Measurements from ENCODE around the gene HIF3A.

The HIF3A gene

GRCh38 chr19:46386996-46387712, 90.3 kb downstream of the HIF3A start:
- DNase-seq, result no peak

DNA sequence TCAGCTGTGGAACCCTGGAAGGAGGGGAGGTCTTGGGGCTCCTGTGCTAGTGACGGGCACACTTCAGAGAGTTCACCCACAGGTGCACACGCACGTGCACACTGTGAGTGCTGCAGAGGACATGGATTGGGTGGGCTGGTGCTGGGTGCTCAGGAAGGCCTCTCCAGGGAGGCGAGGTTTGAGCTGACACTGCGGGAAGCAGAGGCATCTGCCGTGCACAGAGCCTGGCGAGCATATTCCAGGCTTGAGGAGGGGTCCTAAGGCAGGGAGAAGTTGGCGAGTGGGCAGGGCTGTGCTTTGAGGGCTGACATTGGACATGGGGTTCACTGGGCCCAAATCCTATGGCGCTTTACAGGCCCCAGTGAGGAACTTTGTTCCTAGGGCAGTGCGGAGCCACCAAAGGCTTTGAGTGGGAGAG, 90.9 kb downstream of the HIF3A start:
- no peak for DNase-seq

DNA sequence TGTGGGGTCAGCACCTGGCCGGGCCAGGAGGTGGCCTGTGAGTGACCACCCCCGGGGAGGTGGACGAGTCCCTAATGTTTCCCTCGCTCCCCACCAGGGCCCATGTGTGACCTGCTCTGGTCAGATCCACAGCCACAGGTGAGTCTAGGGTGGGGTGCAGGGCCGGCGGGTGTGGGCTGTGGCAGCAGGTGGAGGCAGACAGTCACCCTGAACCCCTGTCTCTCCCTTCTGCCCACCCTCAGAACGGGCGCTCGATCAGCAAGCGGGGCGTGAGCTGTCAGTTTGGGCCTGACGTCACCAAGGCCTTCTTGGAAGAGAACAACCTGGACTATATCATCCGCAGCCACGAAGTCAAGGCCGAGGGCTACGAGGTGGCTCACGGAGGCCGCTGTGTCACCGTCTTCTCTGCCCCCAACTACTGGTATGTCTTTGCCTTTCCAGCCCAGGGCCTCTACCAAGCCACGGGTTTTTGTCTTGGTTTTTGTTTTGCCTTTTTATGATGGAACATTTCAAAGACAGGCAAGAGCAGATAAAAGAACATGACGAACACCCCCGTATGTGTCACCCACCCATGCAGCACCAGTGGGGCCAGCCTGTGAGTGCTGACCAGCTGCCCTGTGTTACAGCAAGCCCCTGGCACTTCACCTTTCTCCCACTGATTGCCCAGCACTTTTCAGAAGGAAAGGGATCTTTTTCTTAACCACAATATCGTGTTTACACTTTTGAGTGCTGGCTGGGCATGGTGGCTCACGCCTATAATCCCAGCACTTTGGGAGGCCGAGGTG, 91.7 kb downstream of the HIF3A start:
- no peak for DNase-seq

- no peak for DNase-seq
Observed at GRCh38 chr19:46390121-46390858, 93.4 kb downstream of the HIF3A start.

DNA sequence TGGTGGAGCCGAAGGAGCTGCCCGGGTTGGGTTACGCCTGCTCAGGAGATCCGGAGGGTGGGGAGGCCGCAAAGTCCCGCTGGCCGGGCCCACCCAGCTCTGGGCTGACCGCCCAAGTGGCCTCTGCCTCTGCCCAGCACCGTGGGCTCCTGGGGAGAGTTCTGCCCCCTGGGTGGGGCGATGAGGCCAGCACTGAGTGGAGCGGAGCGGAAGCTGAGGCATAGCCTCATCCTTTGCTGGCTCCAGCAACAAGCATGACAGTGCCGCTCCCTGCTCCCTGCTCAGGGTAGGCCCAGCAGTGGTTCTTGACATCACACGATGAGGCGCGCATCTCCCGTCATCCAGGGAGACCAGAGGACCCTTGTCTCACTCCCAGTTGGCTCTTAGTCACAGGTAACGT, 94.0 kb downstream of the HIF3A start:
- DNase-seq, result no peak

DNA sequence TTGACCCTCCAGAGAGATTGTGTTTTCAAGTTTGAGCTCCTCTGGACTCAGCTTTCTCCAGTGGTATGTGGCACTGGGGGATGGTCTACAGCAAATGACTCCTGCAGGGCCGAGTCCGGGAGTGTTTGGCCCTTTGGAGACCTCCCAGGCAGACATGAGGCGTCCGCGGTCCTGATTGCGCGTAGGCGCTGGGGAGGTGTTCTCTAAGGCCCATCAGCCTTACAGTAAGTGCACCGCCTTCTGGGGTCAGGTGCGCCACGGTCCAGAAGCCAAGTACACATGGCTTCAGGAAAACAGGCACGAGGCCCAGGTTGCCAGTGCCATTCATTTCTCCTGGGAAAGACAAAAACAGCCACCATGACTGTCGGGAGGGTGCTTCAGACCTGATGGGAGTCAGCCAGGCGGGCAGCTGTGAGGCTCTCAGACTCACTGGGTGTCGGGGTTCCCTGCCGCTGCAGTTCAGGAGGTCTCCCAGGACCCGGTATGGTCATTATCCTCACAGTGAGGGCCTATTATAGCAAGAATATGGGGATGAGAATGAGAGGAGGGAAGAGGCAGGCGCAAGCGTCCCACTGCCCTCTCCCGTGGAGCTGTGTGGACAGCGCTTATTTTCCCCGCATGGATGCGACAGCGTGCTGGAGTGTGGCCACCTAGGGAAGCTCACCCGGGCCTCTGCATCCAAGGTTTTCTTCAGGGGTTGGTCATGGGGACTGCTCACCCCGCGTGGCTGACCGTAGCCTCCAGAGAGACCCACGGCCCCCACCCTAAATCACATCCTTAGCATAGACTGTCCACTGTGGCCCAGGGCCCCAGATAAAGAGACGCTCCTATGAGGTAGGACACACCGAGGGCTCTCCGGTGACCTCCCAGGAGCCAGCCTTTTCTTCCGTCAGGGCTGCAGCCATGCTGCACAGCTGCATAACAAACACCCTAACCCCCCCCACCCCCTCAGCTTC, 94.7 kb downstream of the HIF3A start:
- no peak for DNase-seq

- no peak for DNase-seq
Observed at GRCh38 chr19:46392252-46392801, 95.5 kb downstream of the HIF3A start.

DNA sequence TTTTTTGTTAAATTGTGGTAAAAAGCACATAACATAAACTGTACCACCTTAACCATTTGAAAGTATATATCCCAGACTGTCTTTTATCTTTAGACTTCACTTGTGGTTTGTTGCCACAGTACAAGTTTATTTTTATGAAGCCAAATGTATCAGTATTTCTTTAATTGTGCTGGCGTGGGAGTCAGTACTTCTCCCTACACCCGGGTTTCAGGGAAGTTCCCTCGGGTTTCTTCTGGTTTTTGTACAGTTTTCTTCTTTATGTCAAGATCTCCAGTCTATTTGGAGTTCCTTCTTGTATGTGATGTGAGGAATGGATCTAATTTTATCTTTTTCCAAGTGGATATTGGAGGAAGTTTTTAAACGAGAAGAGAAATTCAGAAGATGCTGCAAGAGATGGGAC, 96.0 kb downstream of the HIF3A start:
- DNase-seq, result no peak

Data from CD4-positive, alpha-beta T cell treated with Interleukin-21 for 1 hour (primary cell).